Coronary artery (tissue), 2 donors: Measurements from ENCODE around the gene ANO2.

ENCODE experiments used
- DNase-seq: peaks from one replicate; pipeline ENCODE4 v3.0.0-alpha.2; 2017; ENCODE audit warnings: low spot score
- H3K27ac ChIP-seq, 2 donors: fragments of 200-600 bp; sonication (generic); one replicate each; pipeline ENCODE4 v1.5.1; 2016 to 2019
- H3K4me3 ChIP-seq: fragments of 200-600 bp; sonication (generic); 2 replicates; pipeline ENCODE4 v1.5.1; 2016; ENCODE audit warnings: mild to moderate bottlenecking, moderate library complexity
- TF ChIP-seq, protein P1 (sequence below): fragments of 200-600 bp; sonication (generic); IDR thresholded peaks from one replicate; pipeline ENCODE4 v1.5.1; 2019; ENCODE audit warnings: antibody characterized with exemption

Gene ANO2

DNA sequence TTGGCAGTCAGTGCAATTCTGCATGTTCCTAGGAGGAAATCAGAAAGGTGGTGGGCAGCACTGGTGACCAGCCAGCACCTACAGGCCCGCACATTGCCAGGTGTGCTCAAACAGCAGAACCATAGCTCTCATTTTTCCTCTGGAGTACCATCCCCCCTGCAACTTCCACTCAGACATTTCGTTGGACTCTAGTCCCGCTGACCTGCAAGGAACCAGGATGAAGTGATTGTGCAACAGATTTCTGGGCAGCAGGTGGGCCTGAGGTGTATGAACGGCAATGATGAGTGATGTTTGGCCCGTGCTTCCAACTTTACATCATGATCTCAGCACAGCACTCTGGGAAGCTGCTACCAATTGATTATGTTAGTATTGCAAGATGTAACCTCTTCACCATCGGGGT lies 383.2 kb downstream of the ANO2 start:
- no peak overlapping the region for H3K27ac ChIP-seq
- TF ChIP-seq, protein P1, sequence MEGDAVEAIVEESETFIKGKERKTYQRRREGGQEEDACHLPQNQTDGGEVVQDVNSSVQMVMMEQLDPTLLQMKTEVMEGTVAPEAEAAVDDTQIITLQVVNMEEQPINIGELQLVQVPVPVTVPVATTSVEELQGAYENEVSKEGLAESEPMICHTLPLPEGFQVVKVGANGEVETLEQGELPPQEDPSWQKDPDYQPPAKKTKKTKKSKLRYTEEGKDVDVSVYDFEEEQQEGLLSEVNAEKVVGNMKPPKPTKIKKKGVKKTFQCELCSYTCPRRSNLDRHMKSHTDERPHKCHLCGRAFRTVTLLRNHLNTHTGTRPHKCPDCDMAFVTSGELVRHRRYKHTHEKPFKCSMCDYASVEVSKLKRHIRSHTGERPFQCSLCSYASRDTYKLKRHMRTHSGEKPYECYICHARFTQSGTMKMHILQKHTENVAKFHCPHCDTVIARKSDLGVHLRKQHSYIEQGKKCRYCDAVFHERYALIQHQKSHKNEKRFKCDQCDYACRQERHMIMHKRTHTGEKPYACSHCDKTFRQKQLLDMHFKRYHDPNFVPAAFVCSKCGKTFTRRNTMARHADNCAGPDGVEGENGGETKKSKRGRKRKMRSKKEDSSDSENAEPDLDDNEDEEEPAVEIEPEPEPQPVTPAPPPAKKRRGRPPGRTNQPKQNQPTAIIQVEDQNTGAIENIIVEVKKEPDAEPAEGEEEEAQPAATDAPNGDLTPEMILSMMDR: no peak
- no peak overlapping the region for H3K4me3 ChIP-seq
- no peak for DNase-seq

- no peak overlapping the region for H3K4me3 ChIP-seq
- TF ChIP-seq, protein P1: no peak
- no peak for DNase-seq
- H3K27ac ChIP-seq: no peak overlapping the region
These were observed 384.0 kb downstream of the ANO2 start for GRCh38 chr12:5561057-5561456.

DNA sequence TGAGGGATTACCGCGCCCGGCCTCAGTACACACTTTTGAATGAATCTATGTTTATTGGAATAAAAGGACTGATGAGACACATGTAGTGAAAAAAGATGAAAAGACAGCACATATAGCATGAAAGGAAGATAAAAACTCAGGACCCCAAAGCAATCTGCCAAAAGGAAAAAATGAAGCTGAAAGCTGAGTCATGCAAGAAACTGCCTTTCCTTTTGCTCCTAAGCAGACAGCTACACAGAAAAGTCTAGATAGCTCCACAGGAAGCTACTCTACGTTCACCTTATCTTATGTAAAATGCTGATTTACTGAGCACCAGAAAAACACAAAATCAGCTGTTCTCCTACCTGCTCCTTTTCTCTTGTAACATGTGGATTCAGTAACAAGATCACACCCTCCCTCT lies 384.8 kb downstream of the ANO2 start:
- Histone ChIP-seq H3K27ac (no peak overlapping the region), H3K4me3 (no peak overlapping the region)
- TF ChIP-seq, protein P1: no peak
- no peak for DNase-seq

DNA sequence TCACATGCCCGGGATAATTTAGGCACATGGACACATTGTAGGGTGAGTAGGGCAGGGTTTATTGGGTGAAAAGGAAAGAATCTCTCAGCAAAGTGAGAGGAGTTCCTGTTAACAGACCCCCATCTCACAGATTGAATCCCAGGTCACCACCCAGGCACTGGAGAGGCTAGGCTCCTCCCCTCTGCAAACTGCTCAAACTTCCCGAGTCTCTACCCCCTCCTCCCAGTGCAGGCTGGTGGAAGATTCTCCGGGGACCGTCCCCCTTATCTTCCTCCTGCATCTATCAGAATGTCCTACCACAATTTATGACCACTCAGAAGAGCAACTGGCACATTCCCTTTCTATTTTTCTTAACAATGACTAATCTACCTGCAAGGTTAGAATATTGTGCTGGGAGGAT lies 387.2 kb downstream of the ANO2 start:
- TF ChIP-seq, protein P1: no peak
- DNase-seq: no peak
- H3K27ac ChIP-seq: no peak overlapping the region
- no peak overlapping the region for H3K4me3 ChIP-seq

GRCh38 chr12:5556946-5557673 lies 387.9 kb downstream of the ANO2 start:
- H3K4me3 ChIP-seq: no peak overlapping the region
- TF ChIP-seq, protein P1: no peak
- DNase-seq: no peak
- H3K27ac ChIP-seq: no peak overlapping the region

- DNase-seq: no peak
- Histone ChIP-seq H3K4me3 (no peak overlapping the region), H3K27ac (no peak overlapping the region)
- TF ChIP-seq, protein P1: no peak
These were observed 388.9 kb downstream of the ANO2 start for GRCh38 chr12:5556033-5556614.

DNA sequence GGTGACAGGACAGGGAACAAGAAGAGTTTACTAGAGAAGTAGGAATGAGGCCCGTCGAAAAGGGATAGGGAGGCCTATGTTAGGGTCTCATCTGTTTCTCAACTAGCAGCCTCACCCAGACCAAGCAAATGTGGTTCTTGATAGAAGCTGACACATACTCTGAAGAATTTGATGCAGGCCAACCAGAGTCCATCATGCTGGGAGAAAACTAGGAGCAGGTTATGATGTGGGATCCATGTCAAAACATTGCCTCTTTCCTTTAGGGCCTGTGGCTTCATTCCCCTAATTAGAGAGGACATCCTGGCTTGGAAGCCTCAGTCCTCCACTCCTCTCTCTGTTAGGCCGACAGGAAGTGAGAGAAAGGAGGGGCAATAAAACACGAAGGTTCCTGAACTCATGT lies 390.3 kb downstream of the ANO2 start:
- no peak overlapping the region for H3K4me3 ChIP-seq
- TF ChIP-seq, protein P1: no peak

More for the DNA sequence above, 390.3 kb downstream of the ANO2 start:
- no peak overlapping the region for H3K27ac ChIP-seq
- DNase-seq: no peak
